GM20000 (cell line): ENCODE results near the gene PCNX2.

Experiments
- DNase-seq: peaks from one replicate; pipeline ENCODE4 v3.0.0; 2012; ENCODE audit warnings: low spot score
- TF ChIP-seq, protein P1 (sequence below): IDR thresholded peaks from 2 replicates; pipeline ENCODE4 v1.5.1; 2012; ENCODE audit warnings: mild to moderate bottlenecking, control low read depth; ENCODE audit errors: extremely low read depth, missing control alignments

The PCNX2 gene

DNA sequence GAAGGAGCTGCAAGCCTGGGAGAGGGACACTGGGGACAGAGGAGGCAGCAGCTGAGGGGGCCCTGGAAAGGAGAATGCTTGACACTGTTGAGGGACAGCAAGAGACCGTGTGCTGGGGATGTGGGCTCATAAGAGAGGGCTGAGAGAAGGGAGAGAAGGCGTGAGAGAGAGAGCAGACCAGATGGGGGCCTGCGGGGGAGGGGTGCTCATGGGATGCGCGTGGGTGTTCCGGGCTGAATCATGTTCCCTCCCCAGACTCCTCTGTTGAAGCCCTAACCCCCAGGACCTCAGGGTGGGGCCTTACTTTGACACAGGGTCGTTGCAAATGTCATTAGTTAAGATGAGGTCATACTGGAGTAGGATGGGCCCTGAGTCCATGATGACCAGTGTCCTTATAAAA is 304.3 kb downstream of the PCNX2 start:
- no peak for DNase-seq
- TF ChIP-seq, protein P1, sequence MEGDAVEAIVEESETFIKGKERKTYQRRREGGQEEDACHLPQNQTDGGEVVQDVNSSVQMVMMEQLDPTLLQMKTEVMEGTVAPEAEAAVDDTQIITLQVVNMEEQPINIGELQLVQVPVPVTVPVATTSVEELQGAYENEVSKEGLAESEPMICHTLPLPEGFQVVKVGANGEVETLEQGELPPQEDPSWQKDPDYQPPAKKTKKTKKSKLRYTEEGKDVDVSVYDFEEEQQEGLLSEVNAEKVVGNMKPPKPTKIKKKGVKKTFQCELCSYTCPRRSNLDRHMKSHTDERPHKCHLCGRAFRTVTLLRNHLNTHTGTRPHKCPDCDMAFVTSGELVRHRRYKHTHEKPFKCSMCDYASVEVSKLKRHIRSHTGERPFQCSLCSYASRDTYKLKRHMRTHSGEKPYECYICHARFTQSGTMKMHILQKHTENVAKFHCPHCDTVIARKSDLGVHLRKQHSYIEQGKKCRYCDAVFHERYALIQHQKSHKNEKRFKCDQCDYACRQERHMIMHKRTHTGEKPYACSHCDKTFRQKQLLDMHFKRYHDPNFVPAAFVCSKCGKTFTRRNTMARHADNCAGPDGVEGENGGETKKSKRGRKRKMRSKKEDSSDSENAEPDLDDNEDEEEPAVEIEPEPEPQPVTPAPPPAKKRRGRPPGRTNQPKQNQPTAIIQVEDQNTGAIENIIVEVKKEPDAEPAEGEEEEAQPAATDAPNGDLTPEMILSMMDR = no peak

DNA sequence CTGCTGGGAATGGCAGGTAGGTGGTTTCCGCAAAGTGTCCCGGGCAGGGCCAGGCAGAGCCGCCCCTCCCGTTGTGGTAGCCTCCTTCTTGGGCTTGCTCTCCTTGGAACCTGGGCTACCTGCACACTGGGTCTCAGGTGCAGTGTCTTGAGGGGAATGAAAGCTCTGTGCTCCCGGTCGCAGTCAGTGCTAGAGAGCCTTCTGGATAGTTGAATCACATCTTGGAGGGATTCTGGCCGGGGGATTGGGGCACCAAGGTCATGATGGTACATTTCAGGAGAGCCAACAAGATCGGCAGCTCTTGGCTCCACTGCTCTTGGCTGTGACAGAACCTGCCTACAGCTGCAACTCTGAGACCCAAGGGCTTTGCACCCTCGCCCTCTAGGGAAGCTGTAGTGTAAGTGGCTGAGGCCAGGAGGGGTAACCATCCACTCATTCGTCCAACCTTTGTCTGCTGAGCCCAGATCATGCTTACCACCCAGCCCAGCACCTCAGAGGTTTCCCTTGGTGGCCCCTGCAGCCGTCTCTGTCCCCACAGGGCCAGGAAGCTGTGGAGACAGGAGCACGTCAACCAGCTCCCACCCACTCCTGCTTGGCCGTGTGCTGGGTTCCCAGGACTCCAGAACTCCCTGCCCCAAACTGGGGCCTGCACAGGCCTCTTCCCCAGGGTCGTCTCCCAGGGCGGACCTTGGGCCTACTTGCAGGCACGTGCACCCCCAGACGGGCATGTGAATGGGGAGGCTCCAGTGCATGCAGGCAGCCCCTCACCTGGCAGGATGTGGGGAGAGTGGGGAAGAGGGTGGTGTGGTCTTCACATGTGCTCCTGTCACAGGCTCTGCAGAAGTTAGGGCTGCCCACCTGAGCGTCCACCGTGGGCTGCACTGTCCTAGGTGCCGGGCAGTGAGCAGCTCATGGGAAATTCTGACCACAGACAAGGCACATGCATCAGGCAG is 305.1 kb downstream of the PCNX2 start:
- TF ChIP-seq, protein P1 = no peak
- no peak for DNase-seq

DNA sequence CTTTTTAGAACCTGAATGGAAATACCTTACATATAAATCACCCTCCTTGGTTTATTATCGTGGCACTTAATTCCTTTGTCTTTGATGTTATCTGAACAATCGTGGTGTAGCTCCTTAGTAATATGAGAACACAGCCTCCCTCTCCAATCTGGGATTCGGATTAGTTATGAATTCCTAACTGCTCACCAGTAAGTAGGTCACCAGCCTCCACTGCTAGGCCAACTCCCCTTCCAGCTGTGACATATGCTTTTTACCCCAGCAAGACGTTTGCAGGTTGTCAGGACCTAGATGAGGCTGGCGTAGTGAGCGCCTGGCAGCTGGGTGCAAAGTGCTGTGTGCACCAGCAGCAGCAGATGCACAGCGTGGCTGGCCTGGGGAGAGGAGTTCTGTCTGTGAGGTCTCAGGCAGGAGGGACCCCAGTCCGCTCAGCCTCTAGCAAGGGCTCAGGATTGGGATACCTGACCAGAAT is 306.9 kb downstream of the PCNX2 start:
- TF ChIP-seq, protein P1 = no peak
- no peak for DNase-seq

- DNase-seq = no peak
- TF ChIP-seq, protein P1 = no peak
These were observed 307.8 kb downstream of the PCNX2 start for GRCh38 chr1:232987774-232988140.

- DNase-seq = no peak
These were observed 308.3 kb downstream of the PCNX2 start for GRCh38 chr1:232987046-232987773.

DNA sequence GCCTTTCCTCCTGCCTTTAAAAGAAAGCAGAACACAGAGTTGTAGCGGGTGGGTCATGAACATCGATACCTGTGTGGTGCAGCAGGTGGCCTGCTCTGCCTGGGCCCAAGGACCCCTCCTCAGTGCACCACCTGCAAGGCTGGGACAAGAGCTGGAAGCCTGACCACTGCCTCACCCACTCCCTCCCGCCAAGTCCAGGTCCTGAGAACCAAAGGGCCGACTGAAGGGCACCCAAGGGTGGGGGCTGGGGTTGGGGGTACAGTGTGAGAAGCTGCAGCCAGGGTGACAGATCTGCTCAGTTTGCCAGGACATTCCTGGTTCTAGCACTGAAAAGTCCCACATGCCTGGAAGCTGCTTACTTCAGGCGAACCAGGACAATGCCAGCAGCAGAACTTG is 309.0 kb downstream of the PCNX2 start:
- no peak for DNase-seq
- TF ChIP-seq, protein P1 = no peak

More at GRCh38 chr1:232987046-232987773, 308.3 kb downstream of the PCNX2 start:
- TF ChIP-seq, protein P1 = no peak
